ENCODE results near the gene STAT3.
"Not testable (repeated sequence)": the region's sequence is repeated elsewhere in the genome, so short reads cannot be mapped to it uniquely, and the experiment has no call there.

STAT3 gene

GRCh38 chr17:42312285-42313130 lies 75.7 kb downstream of the STAT3 start:
- peak; percentile 90 for DNase-seq

- DNase-seq = no peak
Observed at GRCh38 chr17:42312035-42312284, 76.3 kb downstream of the STAT3 start.

- peak; percentile 24 for DNase-seq
Observed at GRCh38 chr17:42311240-42312034, 76.8 kb downstream of the STAT3 start.

GRCh38 chr17:42310787-42311215 lies 77.4 kb downstream of the STAT3 start:
- no peak for DNase-seq

GRCh38 chr17:42309986-42310786 lies 78.1 kb downstream of the STAT3 start:
- no peak for DNase-seq

- DNase-seq = no peak
Observed at GRCh38 chr17:42309142-42309541, 79.1 kb downstream of the STAT3 start.

- no peak for DNase-seq
Observed at GRCh38 chr17:42308446-42308845, 79.8 kb downstream of the STAT3 start.

GRCh38 chr17:42307362-42307927 lies 80.8 kb downstream of the STAT3 start:
- no peak for DNase-seq

GRCh38 chr17:42306385-42306667 lies 81.9 kb downstream of the STAT3 start:
- no peak for DNase-seq

GRCh38 chr17:42305543-42306384 lies 82.5 kb downstream of the STAT3 start:
- DNase-seq = no peak

GRCh38 chr17:42305031-42305330 lies 83.3 kb downstream of the STAT3 start:
- not testable (repeated sequence) for DNase-seq

GRCh38 chr17:42304187-42305030 lies 83.8 kb downstream of the STAT3 start:
- no peak for DNase-seq

GRCh38 chr17:42303694-42304093 lies 84.5 kb downstream of the STAT3 start:
- no peak for DNase-seq

- DNase-seq = no peak
Observed at GRCh38 chr17:42301022-42301421, 87.2 kb downstream of the STAT3 start.

GRCh38 chr17:42299913-42300312 lies 88.3 kb downstream of the STAT3 start:
- not testable (repeated sequence) for DNase-seq

- DNase-seq = not testable (repeated sequence)
Observed at GRCh38 chr17:42299361-42299760, 88.9 kb downstream of the STAT3 start.

- not testable (repeated sequence) for DNase-seq
Observed at GRCh38 chr17:42297775-42298174, 90.5 kb downstream of the STAT3 start.

GRCh38 chr17:42296012-42296411 lies 92.2 kb downstream of the STAT3 start:
- DNase-seq = no peak

- DNase-seq = no peak
Observed at GRCh38 chr17:42294469-42295398, 93.5 kb downstream of the STAT3 start.

GRCh38 chr17:42291129-42291528 lies 97.1 kb downstream of the STAT3 start:
- no peak for DNase-seq

Measured in KG1 (cell line).